Muscle layer of duodenum (tissue), 2 donors: ENCODE measurements around the gene ARFGEF3.
"Not testable (repeated sequence)": the region's sequence is repeated elsewhere in the genome, so short reads cannot be mapped to it uniquely, and the experiment has no call there.

Source experiments
- H3K27ac ChIP-seq: one replicate; pipeline ENCODE4 v1.7.0; 2013; ENCODE audit warnings: mild to moderate bottlenecking, low read length
- H3K27me3 ChIP-seq: one replicate; pipeline ENCODE4 v1.7.0; 2013; ENCODE audit warnings: low read depth, mild to moderate bottlenecking, control low read depth, low read length
- H3K36me3 ChIP-seq, 2 donors: one replicate each; pipeline ENCODE4 v1.7.0; 2013; ENCODE audit warnings: low read length in 2 of 2, control low read depth in 1 of 2, mild to moderate bottlenecking in 1 of 2; ENCODE audit not compliant: insufficient read depth in 2 of 2, control insufficient read depth in 1 of 2
- H3K4me1 ChIP-seq, 2 donors: one replicate each; pipeline ENCODE4 v1.7.0; 2013; ENCODE audit warnings: low read length in 2 of 2, mild to moderate bottlenecking in 2 of 2, control low read depth in 1 of 2, moderate library complexity in 1 of 2; ENCODE audit not compliant: insufficient read depth in 2 of 2, control insufficient read depth in 1 of 2
- H3K4me3 ChIP-seq, 2 donors: one replicate each; pipeline ENCODE4 v1.7.0; 2013; ENCODE audit warnings: low read length in 2 of 2, low read depth in 1 of 2, mild to moderate bottlenecking in 1 of 2
- H3K9me3 ChIP-seq, 2 donors: one replicate each; pipeline ENCODE4 v1.7.0; 2013; ENCODE audit warnings: low read length in 2 of 2, control low read depth in 1 of 2, mild to moderate bottlenecking in 1 of 2; ENCODE audit not compliant: control insufficient read depth in 1 of 2
- donor health status: healthy.

The ARFGEF3 gene

GRCh38 chr6:138343112-138343511 lies 181.4 kb downstream of the ARFGEF3 start:
- H3K36me3 ChIP-seq: no peaks in the 10 kb centered on the region
- no peak overlapping the region for H3K27ac ChIP-seq
- no peak overlapping the region for H3K4me3 ChIP-seq
- no peaks in the 10 kb centered on the region for H3K4me1 ChIP-seq
- no peaks in the 10 kb centered on the region for H3K9me3 ChIP-seq
- H3K27me3 ChIP-seq: no peaks in the 10 kb centered on the region

- H3K4me3 ChIP-seq: no peak overlapping the region
Measured at GRCh38 chr6:138345565-138346285, 184.0 kb downstream of the ARFGEF3 start.

GRCh38 chr6:138346302-138347195 lies 184.8 kb downstream of the ARFGEF3 start:
- no peaks in the 10 kb centered on the region for H3K9me3 ChIP-seq
- no peaks in the 10 kb centered on the region for H3K27me3 ChIP-seq
- no peak overlapping the region for H3K27ac ChIP-seq
- no peak overlapping the region for H3K4me3 ChIP-seq
- no peaks in the 10 kb centered on the region for H3K36me3 ChIP-seq
- H3K4me1 ChIP-seq: no peaks in the 10 kb centered on the region

More at GRCh38 chr6:138345565-138346285, 184.0 kb downstream of the ARFGEF3 start:
- Histone ChIP-seq H3K4me1 (no peaks in the 10 kb centered on the region), H3K9me3 (no peaks in the 10 kb centered on the region), H3K27ac (no peak overlapping the region), H3K27me3 (no peaks in the 10 kb centered on the region), H3K36me3 (no peaks in the 10 kb centered on the region)

GRCh38 chr6:138347864-138348263 lies 186.1 kb downstream of the ARFGEF3 start:
- Histone ChIP-seq H3K27ac (no peak overlapping the region), H3K36me3 (no peaks in the 10 kb centered on the region), H3K4me1 (no peaks in the 10 kb centered on the region), H3K9me3 (no peaks in the 10 kb centered on the region), H3K4me3 (no peak overlapping the region), H3K27me3 (no peaks in the 10 kb centered on the region)

GRCh38 chr6:138349891-138350290 lies 188.2 kb downstream of the ARFGEF3 start:
- no peaks in the 10 kb centered on the region for H3K4me1 ChIP-seq
- H3K4me3 ChIP-seq: no peak overlapping the region
- H3K36me3 ChIP-seq: no peaks in the 10 kb centered on the region
- no peaks in the 10 kb centered on the region for H3K9me3 ChIP-seq
- H3K27me3 ChIP-seq: no peaks in the 10 kb centered on the region
- no peak overlapping the region for H3K27ac ChIP-seq

GRCh38 chr6:138357928-138358327 lies 196.2 kb downstream of the ARFGEF3 start:
- Histone ChIP-seq H3K4me3 (no peak overlapping the region), H3K9me3 (no peaks in the 10 kb centered on the region), H3K36me3 (no peaks in the 10 kb centered on the region), H3K27me3 (no peaks in the 10 kb centered on the region), H3K27ac (no peak overlapping the region), H3K4me1 (no peaks in the 10 kb centered on the region)

- not testable (repeated sequence) for H3K4me3 ChIP-seq, H3K27ac ChIP-seq, H3K4me1 ChIP-seq, H3K36me3 ChIP-seq, H3K27me3 ChIP-seq, H3K9me3 ChIP-seq
Measured at GRCh38 chr6:138368684-138369083, 206.9 kb downstream of the ARFGEF3 start.

- Histone ChIP-seq H3K4me1 (no peaks in the 10 kb centered on the region), H3K36me3 (no peaks in the 10 kb centered on the region), H3K27me3 (no peaks in the 10 kb centered on the region), H3K4me3 (no peak overlapping the region), H3K9me3 (no peaks in the 10 kb centered on the region), H3K27ac (no peak overlapping the region)
Measured at GRCh38 chr6:138370631-138371451, 209.1 kb downstream of the ARFGEF3 start.

- Histone ChIP-seq H3K36me3 (no peaks in the 10 kb centered on the region), H3K4me1 (no peaks in the 10 kb centered on the region), H3K4me3 (no peak overlapping the region), H3K9me3 (no peaks in the 10 kb centered on the region), H3K27me3 (no peaks in the 10 kb centered on the region), H3K27ac (no peak overlapping the region)
Measured at GRCh38 chr6:138371452-138371711, 209.6 kb downstream of the ARFGEF3 start.

- Histone ChIP-seq H3K36me3 (no peaks in the 10 kb centered on the region), H3K27ac (no peak overlapping the region), H3K9me3 (no peaks in the 10 kb centered on the region)
Measured at GRCh38 chr6:138371720-138372119, 210.0 kb downstream of the ARFGEF3 start.

GRCh38 chr6:138372711-138373463 lies 211.1 kb downstream of the ARFGEF3 start:
- H3K27ac ChIP-seq: no peak overlapping the region
- H3K4me1 ChIP-seq: no peaks in the 10 kb centered on the region
- no peaks in the 10 kb centered on the region for H3K27me3 ChIP-seq
- H3K36me3 ChIP-seq: no peaks in the 10 kb centered on the region
- no peaks in the 10 kb centered on the region for H3K9me3 ChIP-seq
- H3K4me3 ChIP-seq: no peak overlapping the region

More at GRCh38 chr6:138371720-138372119, 210.0 kb downstream of the ARFGEF3 start:
- no peak overlapping the region for H3K4me3 ChIP-seq
- no peaks in the 10 kb centered on the region for H3K27me3 ChIP-seq
- H3K4me1 ChIP-seq: no peaks in the 10 kb centered on the region
